GM21447 (cell line): ENCODE results near the gene TMEFF2.
"Not testable (repeated sequence)": the region's sequence is repeated elsewhere in the genome, so short reads cannot be mapped to it uniquely, and the experiment has no call there.

Experiments used
- ATAC-seq: cut with Tn5 transposase; IDR thresholded peaks from one replicate; pipeline ENCODE4 v1.9.1; 2021; ENCODE audit not compliant: unreplicated experiment

Gene TMEFF2

GRCh38 chr2:191938779-191939178 lies 256.0 kb downstream of the TMEFF2 start:
- no peak for ATAC-seq

GRCh38 chr2:191936882-191937405 lies 257.8 kb downstream of the TMEFF2 start:
- ATAC-seq = no peak

GRCh38 chr2:191935247-191935646 lies 259.5 kb downstream of the TMEFF2 start:
- ATAC-seq = no peak

GRCh38 chr2:191933307-191934105 lies 261.2 kb downstream of the TMEFF2 start:
- peak; percentile 93 for ATAC-seq

- ATAC-seq = no peak
These were observed 262.4 kb downstream of the TMEFF2 start for GRCh38 chr2:191932286-191932685.

- ATAC-seq = no peak
These were observed 263.4 kb downstream of the TMEFF2 start for GRCh38 chr2:191931329-191931728.

GRCh38 chr2:191930205-191930604 lies 264.5 kb downstream of the TMEFF2 start:
- ATAC-seq = no peak

GRCh38 chr2:191929288-191929687 lies 265.4 kb downstream of the TMEFF2 start:
- no peak for ATAC-seq

GRCh38 chr2:191927991-191928390 lies 266.7 kb downstream of the TMEFF2 start:
- ATAC-seq = no peak

- ATAC-seq = no peak
These were observed 267.3 kb downstream of the TMEFF2 start for GRCh38 chr2:191927319-191927867.

- no peak for ATAC-seq
These were observed 268.1 kb downstream of the TMEFF2 start for GRCh38 chr2:191926671-191927070.

- ATAC-seq = no peak
These were observed 271.1 kb downstream of the TMEFF2 start for GRCh38 chr2:191923652-191923997.

- peak; percentile 96 for ATAC-seq
These were observed 271.7 kb downstream of the TMEFF2 start for GRCh38 chr2:191922736-191923651.

- not testable (repeated sequence) for ATAC-seq
These were observed 273.1 kb downstream of the TMEFF2 start for GRCh38 chr2:191921650-191922049.

- no peak for ATAC-seq
These were observed 274.2 kb downstream of the TMEFF2 start for GRCh38 chr2:191920502-191920901.

- ATAC-seq = no peak
These were observed 276.6 kb downstream of the TMEFF2 start for GRCh38 chr2:191917967-191918651.

- no peak for ATAC-seq
These were observed 277.3 kb downstream of the TMEFF2 start for GRCh38 chr2:191917430-191917881.

- no peak for ATAC-seq
These were observed 277.9 kb downstream of the TMEFF2 start for GRCh38 chr2:191916826-191917225.

- ATAC-seq = no peak
These were observed 279.0 kb downstream of the TMEFF2 start for GRCh38 chr2:191915750-191916149.

GRCh38 chr2:191913796-191914195 lies 280.9 kb downstream of the TMEFF2 start:
- ATAC-seq = no peak

GRCh38 chr2:191912764-191913163 lies 282.0 kb downstream of the TMEFF2 start:
- ATAC-seq = no peak
